GM13976 (cell line): ENCODE data around the gene CREM.

Experiments used
- DNase-seq: peaks from one replicate; pipeline ENCODE4 v3.0.0; 2012; ENCODE audit warnings: low spot score
- in situ Hi-C: fragments of 300-500 bp; cut with MboI; formaldehyde crosslinking; loops from one replicate; pipeline ENCODE4 v1.12.0; 2022; ENCODE audit warnings: low sequenced_read_pairs, mixed read lengths, inconsistent platforms; ENCODE audit not compliant: unreplicated experiment
- TF ChIP-seq, protein P1 (sequence below): IDR thresholded peaks from 2 replicates; pipeline ENCODE4 v1.5.1; 2012; ENCODE audit warnings: borderline replicate concordance, mild to moderate bottlenecking; ENCODE audit not compliant: insufficient read depth; ENCODE audit errors: extremely low read depth, missing control alignments, control extremely low read depth

CREM gene

GRCh38 chr10:35140727-35141126 lies 14.1 kb downstream of the CREM start:
- in situ Hi-C loops = no loop called here
- DNase-seq = no peak
- TF ChIP-seq, protein P1, sequence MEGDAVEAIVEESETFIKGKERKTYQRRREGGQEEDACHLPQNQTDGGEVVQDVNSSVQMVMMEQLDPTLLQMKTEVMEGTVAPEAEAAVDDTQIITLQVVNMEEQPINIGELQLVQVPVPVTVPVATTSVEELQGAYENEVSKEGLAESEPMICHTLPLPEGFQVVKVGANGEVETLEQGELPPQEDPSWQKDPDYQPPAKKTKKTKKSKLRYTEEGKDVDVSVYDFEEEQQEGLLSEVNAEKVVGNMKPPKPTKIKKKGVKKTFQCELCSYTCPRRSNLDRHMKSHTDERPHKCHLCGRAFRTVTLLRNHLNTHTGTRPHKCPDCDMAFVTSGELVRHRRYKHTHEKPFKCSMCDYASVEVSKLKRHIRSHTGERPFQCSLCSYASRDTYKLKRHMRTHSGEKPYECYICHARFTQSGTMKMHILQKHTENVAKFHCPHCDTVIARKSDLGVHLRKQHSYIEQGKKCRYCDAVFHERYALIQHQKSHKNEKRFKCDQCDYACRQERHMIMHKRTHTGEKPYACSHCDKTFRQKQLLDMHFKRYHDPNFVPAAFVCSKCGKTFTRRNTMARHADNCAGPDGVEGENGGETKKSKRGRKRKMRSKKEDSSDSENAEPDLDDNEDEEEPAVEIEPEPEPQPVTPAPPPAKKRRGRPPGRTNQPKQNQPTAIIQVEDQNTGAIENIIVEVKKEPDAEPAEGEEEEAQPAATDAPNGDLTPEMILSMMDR = no peak

DNA sequence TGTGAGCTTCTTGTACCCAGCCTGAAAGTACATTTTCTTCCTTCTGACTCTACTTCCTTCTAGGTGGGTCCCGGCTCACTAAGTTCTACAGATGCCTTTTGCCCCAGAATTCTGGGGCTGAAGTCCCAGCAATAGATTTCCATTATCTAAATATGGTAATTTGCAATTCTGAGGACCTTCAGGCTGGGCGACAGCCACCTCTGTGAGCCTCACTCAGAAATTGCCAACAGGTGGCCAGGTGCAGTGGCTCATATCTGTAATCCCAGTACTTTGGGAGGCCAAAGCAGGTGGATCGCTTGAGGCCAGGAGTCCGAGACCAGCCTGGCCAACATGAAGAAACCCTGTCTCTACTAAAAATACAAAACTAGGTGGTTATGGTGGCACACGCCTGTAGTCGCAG lies 23.7 kb downstream of the CREM start:
- in situ Hi-C loops = no loop called here
- TF ChIP-seq, protein P1 = no peak
- no peak for DNase-seq

GRCh38 chr10:35152992-35153391 lies 26.3 kb downstream of the CREM start:
- in situ Hi-C loops = no loop called here
- TF ChIP-seq, protein P1 = no peak
- no peak for DNase-seq

DNA sequence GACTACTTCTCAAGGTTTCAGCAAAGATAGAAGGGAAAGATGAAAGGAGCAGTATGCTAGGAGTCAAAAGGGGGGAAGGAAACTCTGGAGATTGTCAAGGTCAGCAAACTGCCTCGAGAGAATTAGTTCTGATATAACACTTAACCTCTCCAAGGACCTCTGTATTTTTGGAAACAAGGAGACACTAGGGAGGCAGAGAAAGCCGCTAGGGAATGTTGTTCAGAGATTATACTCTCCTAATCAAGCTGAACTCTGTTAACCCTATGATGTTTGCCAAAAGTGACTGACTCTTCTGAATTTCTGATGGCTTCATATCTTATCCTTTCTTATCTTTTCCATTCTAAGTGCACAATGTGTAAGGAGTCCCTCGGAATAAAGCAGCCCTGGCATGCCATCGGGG lies 27.1 kb downstream of the CREM start:
- in situ Hi-C loops = no loop called here
- no peak for DNase-seq
- TF ChIP-seq, protein P1 = no peak

GRCh38 chr10:35160743-35161142 lies 34.1 kb downstream of the CREM start:
- TF ChIP-seq, protein P1 = no peak
- in situ Hi-C loops = no loop called here
- DNase-seq = no peak

GRCh38 chr10:35161906-35162305 lies 35.3 kb downstream of the CREM start:
- DNase-seq = no peak
- in situ Hi-C loops = no loop called here
- TF ChIP-seq, protein P1 = no peak

DNA sequence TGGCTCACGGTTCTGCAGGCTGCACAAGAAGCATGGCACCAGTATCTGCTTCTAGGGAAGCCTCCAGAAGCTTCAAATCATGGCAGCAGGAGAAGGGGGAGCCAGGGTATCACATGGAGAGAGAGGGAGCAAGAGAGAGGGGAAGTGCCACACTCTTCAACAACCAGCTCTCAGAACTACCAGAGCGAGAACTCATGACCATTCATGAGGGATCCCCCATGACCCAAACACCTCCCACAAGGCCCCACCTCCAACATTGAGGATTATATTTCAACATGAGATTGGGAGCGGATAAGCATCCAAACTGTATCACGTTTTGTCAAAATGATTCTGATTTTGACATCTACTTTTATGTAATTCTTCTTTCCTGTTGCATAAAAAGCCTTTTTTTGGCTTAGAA lies 38.5 kb downstream of the CREM start:
- in situ Hi-C loops = no loop called here
- TF ChIP-seq, protein P1 = no peak
- no peak for DNase-seq
